GM18870 (cell line): ENCODE results near the gene PIP5K1B.

ENCODE experiments used
- ATAC-seq: cut with Tn5 transposase; IDR thresholded peaks from one replicate; pipeline ENCODE4 v1.9.1; 2021; ENCODE audit warnings: moderate library complexity; ENCODE audit not compliant: unreplicated experiment

Gene PIP5K1B

DNA sequence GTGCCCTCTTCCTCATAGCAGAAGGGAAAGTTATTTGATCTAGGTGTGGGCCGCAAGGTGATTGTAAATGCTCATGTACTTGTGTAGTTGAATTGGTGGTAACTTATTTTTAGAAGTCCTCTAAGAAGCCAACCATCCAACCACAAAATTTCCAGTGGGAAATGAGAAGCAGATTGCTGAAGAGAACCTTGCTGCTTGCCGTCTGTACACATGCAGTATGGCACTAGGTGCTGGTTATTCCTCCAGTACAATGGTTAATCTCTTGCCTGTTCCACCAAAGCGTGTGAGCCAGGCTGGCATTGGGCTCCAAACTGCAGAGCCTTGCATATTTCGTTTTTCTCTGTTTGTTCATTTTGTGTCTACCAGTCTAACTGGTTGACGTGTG lies 28.0 kb downstream of the PIP5K1B start:
- ATAC-seq, result no peak

GRCh38 chr9:68738358-68738757 lies 33.3 kb downstream of the PIP5K1B start:
- no peak for ATAC-seq

DNA sequence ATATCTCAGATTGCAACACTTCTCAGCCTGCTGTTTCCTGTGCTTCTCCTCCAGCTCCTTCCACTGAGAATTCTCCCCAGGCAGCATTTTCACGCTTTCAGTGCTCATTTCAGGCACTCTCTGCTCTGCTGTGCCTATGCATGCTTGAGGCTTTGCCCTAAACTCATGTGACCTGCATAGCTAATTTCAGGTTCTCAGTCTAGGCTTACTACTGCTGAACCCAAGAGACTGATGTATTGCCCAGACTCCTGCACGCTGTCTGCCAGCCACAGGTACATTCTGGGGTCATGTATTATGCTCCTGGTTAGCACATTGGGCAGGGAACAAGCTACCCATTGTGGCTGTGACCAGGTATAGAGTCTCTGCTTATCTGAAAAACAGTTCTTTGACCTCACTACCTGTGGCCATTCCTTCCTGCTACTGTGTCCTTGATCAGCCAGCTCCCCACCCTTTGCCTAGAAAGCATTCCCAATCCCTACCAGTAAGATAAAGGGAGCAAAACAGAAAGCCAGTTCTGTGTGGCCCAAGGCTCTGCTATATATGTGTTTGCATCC lies 34.7 kb downstream of the PIP5K1B start:
- ATAC-seq, result no peak

- no peak for ATAC-seq
Measured at GRCh38 chr9:68740561-68740960, 35.5 kb downstream of the PIP5K1B start.

DNA sequence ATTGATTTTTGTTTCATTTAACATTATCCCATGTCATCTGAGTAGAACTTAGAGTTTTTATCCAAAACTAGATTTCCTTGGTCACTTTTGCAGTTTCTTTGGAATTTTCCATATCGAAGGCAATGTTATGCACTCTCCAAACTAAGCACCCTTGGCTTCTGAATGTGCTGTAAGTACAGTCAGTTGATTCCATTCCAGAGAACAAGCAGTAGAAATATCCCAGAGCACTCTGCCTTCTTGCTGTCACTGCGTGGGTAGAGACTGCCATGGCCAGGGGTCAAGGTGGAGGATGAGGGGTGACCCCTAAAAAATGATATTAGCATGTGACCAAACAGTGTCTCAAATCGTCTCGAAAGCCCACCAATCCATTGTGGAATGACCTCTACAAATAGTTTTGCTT lies 36.2 kb downstream of the PIP5K1B start:
- ATAC-seq, result no peak

DNA sequence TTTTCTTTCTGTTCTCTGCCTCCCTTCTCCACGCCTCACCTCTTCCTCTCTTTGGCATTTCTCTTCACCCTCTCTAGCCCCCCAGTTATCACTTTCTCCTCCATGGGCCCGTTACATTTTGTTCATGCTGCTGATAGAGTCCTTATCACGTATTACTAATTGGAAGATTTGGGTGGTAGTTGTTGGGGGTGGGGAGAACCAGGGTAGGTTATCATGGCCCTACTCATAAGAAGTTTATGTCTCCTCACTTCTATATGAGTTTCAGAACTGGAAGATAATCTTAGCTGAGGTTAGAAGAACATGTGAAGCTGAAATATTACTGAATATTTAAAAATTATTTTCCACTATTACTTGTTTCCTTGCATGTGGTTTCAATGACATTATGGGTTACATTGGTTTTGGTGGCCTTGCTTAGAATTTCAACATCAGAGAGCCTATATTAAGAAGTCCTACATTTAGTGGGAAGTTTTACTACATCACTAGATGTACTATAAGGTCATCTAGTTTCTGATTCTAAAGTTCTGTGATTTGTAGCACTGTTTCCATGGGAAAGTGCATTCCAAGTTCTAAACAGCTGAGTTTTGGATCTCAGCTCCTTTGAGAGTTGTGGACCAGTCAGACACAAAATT lies 36.8 kb downstream of the PIP5K1B start:
- no peak for ATAC-seq

DNA sequence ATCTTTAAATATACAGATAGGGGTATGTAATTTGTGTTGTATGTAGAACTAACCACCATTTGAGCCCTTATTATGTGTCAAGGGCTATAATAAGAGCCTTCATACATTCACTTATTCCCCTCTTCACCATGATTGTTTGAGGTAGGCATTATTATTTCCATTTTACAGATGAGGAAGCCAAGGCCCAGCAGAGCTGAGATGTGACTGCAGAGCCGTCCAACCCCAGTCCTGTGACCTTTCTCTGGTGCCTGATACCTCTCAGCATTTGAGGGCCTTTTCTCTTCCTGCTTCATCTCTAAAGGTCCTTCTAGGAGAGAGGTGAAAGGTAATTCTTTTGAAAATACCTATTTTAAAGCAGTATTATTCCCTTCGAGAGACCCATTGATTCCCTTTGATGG lies 37.3 kb downstream of the PIP5K1B start:
- ATAC-seq, result no peak

DNA sequence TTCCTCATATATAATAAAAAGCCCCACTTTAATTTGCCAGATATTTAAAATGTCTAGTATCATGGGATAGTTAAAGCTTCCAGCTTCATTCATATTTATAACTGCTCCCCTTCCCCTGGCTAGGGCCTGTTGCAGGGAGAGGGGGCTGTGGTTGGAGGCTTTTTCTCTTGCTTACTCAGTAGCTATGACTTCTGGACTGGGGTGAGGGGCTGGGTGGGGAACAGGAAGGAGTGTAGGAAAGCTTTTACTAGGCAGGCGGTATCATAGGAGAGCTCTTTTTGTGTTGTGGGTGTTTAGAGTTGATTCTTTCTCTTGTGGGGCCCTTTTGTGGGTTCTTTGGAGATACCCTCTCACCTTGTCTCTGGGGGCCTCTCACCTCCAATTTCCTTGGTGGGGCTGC lies 39.4 kb downstream of the PIP5K1B start:
- no peak for ATAC-seq

DNA sequence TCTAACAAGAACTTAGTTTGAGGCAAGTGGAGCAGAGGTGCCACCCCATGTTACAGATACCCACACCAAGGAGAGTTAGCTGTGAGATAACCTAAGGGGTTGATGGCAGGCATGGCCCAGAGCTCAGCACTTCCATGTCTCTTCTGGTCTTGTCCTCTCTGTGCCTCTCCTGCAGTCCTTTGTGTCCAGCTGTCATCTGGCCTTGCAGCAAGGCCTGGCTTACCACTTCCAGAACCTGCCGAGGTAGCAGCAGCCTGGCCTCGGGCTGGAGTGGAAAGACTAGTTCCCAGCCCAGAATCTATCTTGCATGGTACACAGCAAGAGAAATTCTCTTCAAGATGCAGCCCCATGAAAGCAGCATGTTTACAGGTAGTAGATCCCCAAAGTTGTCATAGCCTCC lies 41.5 kb downstream of the PIP5K1B start:
- no peak for ATAC-seq

DNA sequence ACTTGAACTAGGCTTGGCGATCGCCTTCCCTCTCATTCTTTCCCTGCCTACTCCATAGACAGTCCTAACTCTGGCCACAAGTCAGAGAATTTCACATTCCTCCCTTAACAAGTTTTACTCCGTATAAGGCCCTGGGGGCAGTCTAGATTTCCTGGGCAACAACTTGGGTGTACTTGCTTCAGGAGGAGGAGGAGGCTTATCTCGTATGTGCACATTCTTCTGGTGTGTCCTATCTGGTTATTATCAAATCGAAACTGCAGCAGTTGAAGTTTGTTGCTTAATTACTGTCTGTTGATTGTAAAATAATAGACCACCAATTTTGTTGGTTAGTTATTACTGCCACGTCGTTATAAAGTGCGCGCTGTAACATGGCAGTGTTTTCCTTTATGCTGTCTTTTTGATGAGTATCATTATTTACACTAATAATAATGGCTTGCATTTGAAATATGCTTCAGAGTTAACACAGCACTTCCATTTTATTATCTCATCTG lies 42.0 kb downstream of the PIP5K1B start:
- no peak for ATAC-seq

DNA sequence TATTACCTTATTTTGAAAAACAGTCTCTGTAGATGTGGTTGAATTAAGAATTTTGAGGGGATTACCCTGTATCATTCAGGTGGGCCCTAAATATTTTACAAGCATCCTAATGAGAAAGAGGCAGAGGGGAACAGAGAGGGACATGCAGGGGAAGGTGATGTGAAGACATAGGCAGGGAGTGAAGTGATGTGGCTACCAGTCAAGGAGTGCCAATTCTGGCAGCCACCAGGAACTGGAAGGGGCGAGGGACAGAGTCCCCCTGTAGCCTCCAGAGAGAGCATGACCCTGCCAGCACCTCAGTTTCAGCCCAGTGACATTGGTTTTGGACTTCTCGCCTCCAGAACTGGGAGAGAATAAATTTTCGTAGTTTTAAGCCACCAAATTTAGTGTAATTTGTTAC lies 44.1 kb downstream of the PIP5K1B start:
- no peak for ATAC-seq

GRCh38 chr9:68749579-68750159 lies 44.6 kb downstream of the PIP5K1B start:
- ATAC-seq, result no peak

GRCh38 chr9:68750255-68750654 lies 45.2 kb downstream of the PIP5K1B start:
- no peak for ATAC-seq

DNA sequence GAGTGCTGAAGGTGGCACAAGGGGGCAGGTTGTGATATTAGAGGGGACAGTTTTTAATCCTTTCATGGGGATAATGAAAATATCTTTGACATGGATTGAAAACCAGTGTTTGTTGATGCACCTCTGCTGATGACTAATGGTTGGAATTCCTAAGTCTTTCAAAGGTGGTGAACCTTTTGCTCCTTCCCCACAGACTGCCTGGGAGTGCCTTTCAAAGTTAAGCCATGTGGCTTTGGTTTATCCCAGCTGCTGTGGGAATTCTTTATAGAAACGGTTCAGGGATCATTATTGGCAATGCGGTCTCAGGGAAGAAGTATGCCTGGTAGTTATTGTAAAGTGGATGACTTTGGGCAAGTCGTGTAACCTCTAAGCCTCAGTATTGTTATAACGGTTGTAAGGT lies 45.7 kb downstream of the PIP5K1B start:
- no peak for ATAC-seq

DNA sequence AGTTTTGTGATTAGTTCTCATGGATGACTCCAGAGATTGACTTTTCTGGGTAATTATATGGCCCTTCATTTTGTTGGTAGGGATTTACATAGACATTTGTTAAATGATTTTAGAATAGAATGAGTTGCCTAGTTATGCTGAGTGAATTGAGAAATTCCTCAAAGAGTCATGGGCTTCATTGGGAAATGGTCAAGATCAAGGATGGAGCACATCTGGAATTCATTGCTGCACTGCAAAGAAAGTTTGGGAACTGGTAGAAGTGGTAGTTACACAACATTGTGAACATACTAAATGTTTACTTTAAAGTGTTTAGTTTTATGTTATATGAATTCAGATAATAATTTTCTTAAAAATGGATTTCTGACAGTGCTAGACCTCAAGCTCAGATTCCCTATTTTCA lies 46.5 kb downstream of the PIP5K1B start:
- ATAC-seq, result no peak

GRCh38 chr9:68755051-68755450 lies 50.0 kb downstream of the PIP5K1B start:
- no peak for ATAC-seq

- no peak for ATAC-seq
Measured at GRCh38 chr9:68755752-68756151, 50.7 kb downstream of the PIP5K1B start.

- ATAC-seq, result no peak
Measured at GRCh38 chr9:68759981-68760673, 55.1 kb downstream of the PIP5K1B start.

- ATAC-seq, result no peak
Measured at GRCh38 chr9:68760674-68761333, 55.8 kb downstream of the PIP5K1B start.

DNA sequence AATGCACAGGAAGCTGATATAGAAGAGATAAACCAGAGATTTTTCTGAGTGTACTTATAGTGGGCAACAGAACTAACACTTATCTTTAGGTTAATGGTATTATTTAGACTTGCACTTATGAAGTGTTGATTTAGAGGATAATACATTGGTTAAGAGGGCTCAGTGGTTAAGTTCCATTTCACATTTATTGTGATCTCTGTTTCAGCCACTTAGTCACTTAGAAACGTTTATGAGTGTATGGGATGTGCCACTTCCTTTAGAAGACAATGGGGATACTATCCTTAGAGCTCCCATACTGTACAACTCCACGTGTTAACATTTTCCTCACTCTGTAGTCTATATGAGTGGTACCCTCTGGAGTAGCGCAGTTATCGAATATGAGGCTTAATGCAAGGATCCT lies 57.5 kb downstream of the PIP5K1B start:
- ATAC-seq, result no peak

GRCh38 chr9:68763104-68763503 lies 58.1 kb downstream of the PIP5K1B start:
- ATAC-seq, result no peak

GRCh38 chr9:68768619-68769018 lies 63.6 kb downstream of the PIP5K1B start:
- ATAC-seq, result no peak
